Common myeloid progenitor, CD34-positive (primary cell): Measurements from ENCODE around the gene NRP2.

Experiments
- CTCF ChIA-PET: fragments of 350-600 bp; sonication (Branson Sonifier 250); formaldehyde crosslinking; loops from one replicate; lab custom pipeline; 2021; ENCODE audit warnings: antibody characterized with exemption; lab: Charles Lee
- POLR2A ChIA-PET: fragments of 350-600 bp; sonication (Branson Sonifier 250); formaldehyde crosslinking; loops from one replicate; lab custom pipeline; 2021; ENCODE audit warnings: antibody characterized with exemption; lab: Charles Lee
- DNase-seq, 3 donors: peaks; one replicate each; pipeline versions ENCODE4 v3.0.0 to v3.0.0-alpha.2; 2013
- H3K27ac ChIP-seq, 2 experiments: 1 replicate in 1 of 2; 2 replicates in 1 of 2; pipeline ENCODE4 v1.7.0; 2013; ENCODE audit warnings: inconsistent platforms in 2 of 2, low read length in 2 of 2, mild to moderate bottlenecking in 2 of 2, low read depth in 1 of 2, moderate library complexity in 1 of 2; ENCODE audit not compliant: severe bottlenecking in 2 of 2, insufficient read depth in 1 of 2, poor library complexity in 1 of 2
- H3K27me3 ChIP-seq, 5 experiments: replicated peaks in 2 of 5; 1 replicate in 3 of 5; 2 replicates in 2 of 5; pipeline versions ENCODE4 v1.6.1 to v1.7.0; 2013; ENCODE audit warnings: low read length in 4 of 5, mild to moderate bottlenecking in 2 of 5, moderate library complexity in 2 of 5, inconsistent platforms in 1 of 5; ENCODE audit not compliant: insufficient read depth in 5 of 5, control insufficient read depth in 4 of 5
- H3K36me3 ChIP-seq, 4 experiments: 1 replicate in 2 of 4; 2 replicates in 2 of 4; pipeline versions ENCODE4 v1.6.1 to v1.7.0; 2013; ENCODE audit warnings: low read length in 3 of 4, control low read depth in 1 of 4, mild to moderate bottlenecking in 1 of 4; ENCODE audit not compliant: control insufficient read depth in 4 of 4, insufficient read depth in 4 of 4
- H3K4me1 ChIP-seq, 4 experiments: 1 replicate in 3 of 4; 2 replicates in 1 of 4; pipeline versions ENCODE4 v1.6.1 to v1.7.1; 2013; ENCODE audit warnings: low read length in 3 of 4, mild to moderate bottlenecking in 3 of 4, control low read depth in 1 of 4, inconsistent platforms in 1 of 4, moderate library complexity in 1 of 4; ENCODE audit not compliant: control insufficient read depth in 4 of 4, insufficient read depth in 4 of 4; ENCODE audit errors: control extremely low read depth in 1 of 4
- H3K4me3 ChIP-seq, 7 experiments: 1 replicate in 4 of 7; 2 replicates in 3 of 7; pipeline versions ENCODE4 v1.5.1 to v1.7.0; 2013; ENCODE audit warnings: mild to moderate bottlenecking in 7 of 7, low read length in 6 of 7, moderate library complexity in 6 of 7, inconsistent platforms in 2 of 7, low read depth in 2 of 7, control low read depth in 1 of 7; ENCODE audit not compliant: insufficient read depth in 4 of 7, control insufficient read depth in 1 of 7; ENCODE audit errors: extremely low read depth in 1 of 7
- H3K9me3 ChIP-seq, 5 experiments: 1 replicate in 4 of 5; 2 replicates in 1 of 5; pipeline versions ENCODE4 v1.6.1 to v1.7.1; 2013; ENCODE audit warnings: low read length in 4 of 5, mild to moderate bottlenecking in 2 of 5, inconsistent platforms in 1 of 5, low read depth in 1 of 5, moderate library complexity in 1 of 5; ENCODE audit not compliant: control insufficient read depth in 4 of 5, insufficient read depth in 2 of 5; ENCODE audit errors: control extremely low read depth in 1 of 5
- WGBS: methylation state at CpG from one replicate; pipeline ENCODE4 v1.1.5; 2013; ENCODE audit not compliant: insufficient coverage; 5-methylcytosine and 5-hydroxymethylcytosine counted together

Gene NRP2

DNA sequence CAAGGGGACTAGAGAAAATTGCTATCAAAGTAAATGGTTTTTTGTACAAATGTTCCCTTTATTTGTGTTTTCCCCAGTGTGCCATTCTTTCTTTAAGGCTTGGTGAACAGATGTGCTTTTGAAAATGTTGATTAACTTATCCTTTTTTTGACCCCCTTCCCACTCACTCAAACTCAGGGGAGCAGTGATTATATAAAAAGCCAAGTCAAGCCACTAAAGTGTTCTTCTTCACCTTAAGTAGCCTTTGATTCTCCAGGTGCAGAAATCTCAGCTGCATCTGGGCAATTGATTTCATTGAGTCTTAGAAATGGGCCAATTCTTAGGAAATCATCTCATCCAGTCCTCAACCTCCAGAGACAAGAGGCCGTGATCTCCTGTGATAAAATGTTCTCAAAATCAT, 107.6 kb downstream of the NRP2 start:
- Histone ChIP-seq H3K27me3 (no peaks in the 10 kb centered on the region), H3K4me3 (no peak overlapping the region), H3K4me1 (no peaks in the 10 kb centered on the region), H3K9me3 (no peaks in the 10 kb centered on the region), H3K36me3 (no peaks in the 10 kb centered on the region), H3K27ac (no peak overlapping the region)
- WGBS: no CpG with 5 or more reads among the region's 1 CpG
- POLR2A ChIA-PET: interaction anchor here (0.5 to 0.7 kb wide), 2 partner anchors 18 to 870 kb away, joined by 3 read pairs; no protein-coding TSS in a partner anchor
- no peak for DNase-seq
- CTCF ChIA-PET: interaction anchor here (1.7 to 2.1 kb wide), 2 partner anchors 13 to 16 kb away, joined by 4 to 7 read pairs; no protein-coding TSS in a partner anchor

DNA sequence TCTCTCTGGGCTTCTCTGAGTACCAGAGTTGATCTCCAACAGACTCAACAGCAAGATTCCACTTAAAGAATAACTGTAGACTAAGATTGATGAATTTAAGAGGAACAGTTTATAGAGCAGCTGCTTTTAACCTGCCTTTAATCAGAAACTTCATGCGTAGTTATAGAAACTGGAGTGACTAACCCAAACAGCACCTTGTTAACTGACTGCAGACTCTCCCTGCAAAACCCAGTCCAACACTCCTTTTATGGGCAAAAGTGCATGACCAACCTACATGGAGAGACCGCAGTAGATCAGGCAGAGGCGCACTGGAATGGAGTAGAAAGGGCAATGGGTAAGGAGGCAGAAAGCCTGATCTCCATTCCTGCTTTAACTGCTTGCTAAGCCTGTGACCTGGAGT, 110.6 kb downstream of the NRP2 start:
- H3K27me3 ChIP-seq: no peaks in the 10 kb centered on the region
- ChIA-PET CTCF (no interaction called here), POLR2A (no interaction called here)
- H3K36me3 ChIP-seq: no peaks in the 10 kb centered on the region
- no peaks in the 10 kb centered on the region for H3K9me3 ChIP-seq
- no peak for DNase-seq
- 100% methylated on average over 3 of the region's 3 CpGs for WGBS
- H3K4me3 ChIP-seq: no peak overlapping the region
- H3K4me1 ChIP-seq: no peaks in the 10 kb centered on the region
- no peak overlapping the region for H3K27ac ChIP-seq

DNA sequence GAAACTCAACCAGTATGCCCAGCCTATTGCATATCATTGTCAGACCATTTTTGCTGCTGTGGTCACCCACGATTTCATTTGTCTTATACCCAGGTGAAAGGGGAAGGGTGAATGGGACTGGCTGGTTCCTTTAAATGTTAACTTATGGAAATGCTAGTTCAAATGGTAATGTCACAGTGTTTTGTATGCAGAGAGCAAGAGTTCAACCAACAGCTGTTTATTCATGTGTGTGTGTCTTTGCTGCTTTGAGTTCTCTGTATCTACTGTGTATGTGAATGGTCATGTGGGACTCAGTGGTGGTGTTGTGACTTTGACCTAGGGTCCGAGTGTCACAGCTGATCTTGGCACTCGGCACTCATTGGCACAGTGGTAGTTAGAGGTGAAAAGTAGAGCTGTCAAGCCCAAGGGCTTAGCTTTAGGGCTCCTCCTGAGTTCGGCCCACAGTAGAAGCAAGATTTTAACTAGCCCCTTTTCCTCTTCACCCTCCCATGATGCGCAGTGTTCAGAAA, 114.6 kb downstream of the NRP2 start:
- Histone ChIP-seq H3K27me3 (no peaks in the 10 kb centered on the region), H3K4me1 (peaks cover 0 to 14% (median 10%) of the 10 kb centered on the region in 4 experiments), H3K27ac (no peak overlapping the region), H3K36me3 (no peaks in the 10 kb centered on the region), H3K4me3 (no peak overlapping the region), H3K9me3 (peaks cover 0 to 14% (median 2%) of the 10 kb centered on the region in 5 experiments)
- DNase-seq: no peak
- ChIA-PET CTCF (no interaction called here), POLR2A (no interaction called here)
- WGBS: 93% methylated on average over 2 of the region's 5 CpGs

DNA sequence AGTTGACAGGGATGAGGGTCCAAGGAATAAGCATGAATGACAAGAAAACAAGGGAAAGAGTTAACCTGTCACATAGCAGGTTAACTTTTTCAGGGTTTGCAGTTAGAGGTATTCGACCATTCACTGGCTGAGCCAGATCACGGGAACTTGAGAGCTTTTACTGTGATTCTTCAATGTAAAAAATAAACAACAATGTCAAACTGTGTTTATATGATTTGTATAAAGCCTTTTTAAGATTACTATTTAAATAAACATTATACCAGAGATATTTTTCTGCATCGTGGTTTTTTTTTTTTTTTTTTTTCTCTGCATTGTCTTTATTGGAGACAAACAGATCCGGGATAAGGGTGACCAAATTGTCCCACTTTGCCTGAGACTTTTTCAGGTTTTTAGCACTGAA, 115.6 kb downstream of the NRP2 start:
- DNase-seq: no peak
- 100% methylated on average over 1 of the region's 4 CpGs for WGBS
- H3K9me3 ChIP-seq: peaks cover 0 to 14% (median 2%) of the 10 kb centered on the region in 5 experiments
- no peaks in the 10 kb centered on the region for H3K36me3 ChIP-seq
- no peak overlapping the region for H3K27ac ChIP-seq
- H3K27me3 ChIP-seq: no peaks in the 10 kb centered on the region
- peaks cover 3 to 24% (median 20%) of the 10 kb centered on the region in 4 experiments for H3K4me1 ChIP-seq
- H3K4me3 ChIP-seq: no peak overlapping the region
- ChIA-PET CTCF (no interaction called here), POLR2A (no interaction called here)

DNA sequence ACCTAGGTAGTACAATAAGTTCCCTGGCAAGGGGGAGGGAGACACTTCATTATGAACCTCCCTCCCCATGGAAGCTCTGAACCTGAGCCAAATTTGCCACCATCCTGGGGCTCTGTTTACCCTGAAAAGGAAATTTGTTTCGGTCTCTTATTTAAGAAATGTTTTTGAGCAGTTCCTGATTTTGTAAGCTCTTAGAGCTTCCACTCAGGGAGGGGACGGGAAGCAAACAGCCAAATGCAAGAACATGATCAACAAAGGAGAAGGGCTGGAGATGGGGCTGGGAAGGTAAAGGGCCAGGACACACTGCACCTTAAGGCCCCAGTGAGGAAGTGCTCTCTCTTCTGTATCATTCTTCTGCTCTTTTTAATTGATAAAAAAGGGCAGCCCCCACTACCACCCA, 117.9 kb downstream of the NRP2 start:
- H3K27ac ChIP-seq: no peak overlapping the region
- no peaks in the 10 kb centered on the region for H3K27me3 ChIP-seq
- H3K9me3 ChIP-seq: peaks cover 0 to 14% (median 2%) of the 10 kb centered on the region in 5 experiments
- no peaks in the 10 kb centered on the region for H3K36me3 ChIP-seq
- ChIA-PET POLR2A (no interaction called here), CTCF (interaction anchor here (0.6 to 2.5 kb wide), 4 partner anchors 13 to 27 kb away, joined by 3 to 6 read pairs (median 4); no protein-coding TSS in a partner anchor)
- 82% methylated on average over 2 of the region's 2 CpGs for WGBS
- no peak for DNase-seq
- H3K4me1 ChIP-seq: peaks cover 11 to 33% (median 27%) of the 10 kb centered on the region in 4 experiments
- no peak overlapping the region for H3K4me3 ChIP-seq

DNA sequence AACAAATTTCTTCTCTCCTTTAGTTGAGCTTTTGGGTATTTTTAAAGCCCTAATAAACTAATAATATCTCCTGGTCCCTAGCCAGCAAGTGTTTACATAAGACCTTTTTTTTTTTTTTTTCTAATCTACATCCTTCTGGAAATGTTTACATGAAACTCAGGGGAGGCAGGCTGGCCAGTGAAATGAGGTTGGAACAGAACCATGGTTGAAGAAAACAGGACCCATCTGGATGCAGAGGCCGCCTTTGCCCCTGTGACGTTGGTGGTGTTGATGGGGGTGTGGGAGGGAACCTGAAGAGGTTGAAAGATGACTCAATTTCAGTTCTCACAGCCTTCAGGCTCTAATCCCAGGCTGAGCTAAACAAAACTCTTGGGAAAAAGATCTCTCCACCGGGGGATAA, 118.5 kb downstream of the NRP2 start:
- no peak for DNase-seq
- Histone ChIP-seq H3K9me3 (peaks cover 0 to 14% (median 2%) of the 10 kb centered on the region in 5 experiments), H3K36me3 (no peaks in the 10 kb centered on the region), H3K4me1 (peaks cover 11 to 33% (median 27%) of the 10 kb centered on the region in 4 experiments), H3K27me3 (no peaks in the 10 kb centered on the region), H3K4me3 (no peak overlapping the region), H3K27ac (no peak overlapping the region)
- 100% methylated on average over 2 of the region's 3 CpGs for WGBS
- ChIA-PET POLR2A (no interaction called here), CTCF (interaction anchor here (0.6 to 2.5 kb wide), 3 partner anchors 23 to 27 kb away, joined by 3 to 6 read pairs (median 6); no protein-coding TSS in a partner anchor)

DNA sequence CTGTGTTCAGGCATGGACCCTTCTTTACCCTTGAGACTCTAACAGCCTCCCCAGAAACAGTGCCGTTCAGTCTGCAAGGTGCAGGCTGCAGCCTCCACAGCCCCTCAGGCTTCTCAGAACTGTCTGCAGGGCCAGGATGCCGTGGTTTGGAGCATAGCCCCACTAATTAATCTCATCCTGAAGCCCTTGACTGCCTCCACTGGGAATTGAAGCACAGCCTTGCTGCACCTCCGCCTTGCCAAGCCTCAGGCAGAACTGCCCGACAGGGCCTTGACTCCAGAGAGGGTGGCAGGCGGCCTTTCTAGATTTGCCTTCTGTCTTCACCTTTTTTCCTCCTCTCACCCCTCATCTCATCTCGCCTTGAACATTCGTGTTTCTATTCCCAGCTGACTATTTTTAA, 119.8 kb downstream of the NRP2 start:
- H3K36me3 ChIP-seq: no peaks in the 10 kb centered on the region
- no peak overlapping the region for H3K27ac ChIP-seq
- no peaks in the 10 kb centered on the region for H3K27me3 ChIP-seq
- peaks cover 11 to 33% (median 27%) of the 10 kb centered on the region in 4 experiments for H3K4me1 ChIP-seq
- ChIA-PET CTCF (interaction anchor here (1.4 to 2.0 kb wide), 2 partner anchors 14 to 82 kb away, joined by 6 to 7 read pairs; no protein-coding TSS in a partner anchor), POLR2A (interaction anchor here (0.6 kb wide), 1 partner anchor 122 kb away, joined by 8 read pairs; no protein-coding TSS in a partner anchor)
- peaks cover 0 to 14% (median 2%) of the 10 kb centered on the region in 5 experiments for H3K9me3 ChIP-seq
- DNase-seq: no peak
- no peak overlapping the region for H3K4me3 ChIP-seq
- WGBS: 43% methylated on average over 2 of the region's 7 CpGs
